ENCODE results near the gene EPB41L5.
"Not testable (repeated sequence)": the region's sequence is repeated elsewhere in the genome, so short reads cannot be mapped to it uniquely, and the experiment has no call there.

Gene EPB41L5

DNA sequence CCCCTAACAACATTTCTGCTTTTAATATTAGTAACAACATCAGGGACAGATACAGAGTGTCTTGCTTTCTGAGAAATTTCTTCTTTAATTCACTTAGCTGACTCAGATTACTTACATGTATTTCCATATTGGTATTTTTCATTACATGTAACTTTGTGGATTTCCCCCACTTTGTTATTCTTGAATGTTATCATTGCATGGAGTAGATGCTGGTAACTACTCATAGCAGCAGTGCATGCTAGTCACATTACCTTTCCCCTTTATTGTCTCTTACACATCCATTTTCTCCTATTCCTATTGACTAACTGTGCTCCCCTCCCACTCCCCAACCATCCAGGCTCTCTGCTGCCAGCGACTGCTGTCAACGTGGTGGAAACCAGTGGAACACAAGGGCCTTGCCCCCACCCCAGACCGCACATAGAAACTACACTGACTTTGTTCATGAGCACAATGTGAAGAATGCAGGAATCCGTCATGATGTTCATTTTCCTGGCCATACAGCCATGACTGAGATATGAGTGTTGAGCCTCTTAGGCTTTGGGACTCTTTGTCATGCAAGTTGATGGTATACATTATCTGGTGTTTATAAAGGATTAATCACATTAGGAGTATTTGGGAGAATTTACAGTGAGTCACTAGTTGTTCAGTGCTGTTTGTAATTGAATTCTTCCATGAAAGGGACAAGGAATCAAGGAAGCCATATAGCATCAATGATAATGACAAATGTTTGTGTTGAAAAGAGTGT is 91.0 kb downstream of the EPB41L5 start:
- DNase-seq: no peak

GRCh38 chr2:120104772-120105171 is 91.9 kb downstream of the EPB41L5 start:
- DNase-seq: no peak

DNA sequence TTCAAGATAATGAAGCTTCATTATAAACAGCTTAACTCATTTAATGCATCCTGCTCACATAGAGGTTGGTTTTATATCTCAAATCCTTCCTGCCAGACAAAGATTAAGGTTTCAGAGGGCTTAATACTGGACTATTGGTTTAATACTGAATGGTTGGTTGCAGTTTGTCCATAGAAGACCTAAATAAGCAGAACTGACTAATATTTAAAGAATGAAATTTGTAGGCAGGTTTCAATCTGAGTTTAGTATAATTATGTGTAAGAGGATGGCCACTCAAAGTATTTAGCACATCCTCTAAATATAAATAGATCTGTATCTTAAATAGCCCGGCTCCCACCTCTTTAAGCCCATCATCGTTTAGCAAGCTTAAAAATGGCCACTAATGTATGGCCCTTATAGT is 92.5 kb downstream of the EPB41L5 start:
- DNase-seq: no peak

GRCh38 chr2:120108049-120108448 is 95.2 kb downstream of the EPB41L5 start:
- DNase-seq: peak; percentile 92

- DNase-seq: no peak
These were observed 95.9 kb downstream of the EPB41L5 start for GRCh38 chr2:120108749-120109148.

GRCh38 chr2:120109186-120110061 is 96.5 kb downstream of the EPB41L5 start:
- DNase-seq: peak; percentile 22

DNA sequence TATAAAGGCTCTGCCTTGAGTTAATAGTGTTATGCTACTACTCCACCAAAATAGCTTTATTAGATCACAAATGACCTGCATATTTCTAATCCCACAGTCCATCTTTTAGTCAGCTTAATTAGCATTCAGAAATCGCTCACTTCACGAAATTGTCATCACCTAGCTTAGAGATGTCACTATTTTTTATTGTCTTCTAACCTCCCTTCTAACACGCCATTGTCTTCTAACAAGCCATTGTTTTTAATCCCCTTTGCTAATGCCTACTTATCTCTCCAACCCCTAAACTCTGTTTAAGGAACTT is 97.1 kb downstream of the EPB41L5 start:
- no peak for DNase-seq

DNA sequence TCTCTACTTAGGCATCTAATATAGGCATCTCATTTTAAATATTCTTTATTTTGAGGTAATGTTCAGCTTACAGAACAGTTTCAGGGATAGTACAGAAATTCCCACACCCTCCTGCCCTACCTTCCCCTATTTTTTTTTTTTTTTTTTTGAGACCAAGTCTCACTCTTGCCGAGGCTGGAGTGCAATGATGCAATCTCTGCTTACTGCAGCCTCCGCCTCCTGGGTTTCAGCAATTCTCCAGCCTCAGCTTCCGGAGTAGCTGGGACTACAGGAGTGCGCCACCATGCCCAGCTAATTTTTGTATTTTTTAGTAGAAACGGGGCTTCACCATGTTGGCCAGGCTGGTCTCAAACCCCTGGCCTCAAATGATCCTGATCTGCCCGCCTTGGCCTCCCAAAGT is 97.6 kb downstream of the EPB41L5 start:
- no peak for DNase-seq

- no peak for DNase-seq
These were observed 98.3 kb downstream of the EPB41L5 start for GRCh38 chr2:120111193-120111592.

DNA sequence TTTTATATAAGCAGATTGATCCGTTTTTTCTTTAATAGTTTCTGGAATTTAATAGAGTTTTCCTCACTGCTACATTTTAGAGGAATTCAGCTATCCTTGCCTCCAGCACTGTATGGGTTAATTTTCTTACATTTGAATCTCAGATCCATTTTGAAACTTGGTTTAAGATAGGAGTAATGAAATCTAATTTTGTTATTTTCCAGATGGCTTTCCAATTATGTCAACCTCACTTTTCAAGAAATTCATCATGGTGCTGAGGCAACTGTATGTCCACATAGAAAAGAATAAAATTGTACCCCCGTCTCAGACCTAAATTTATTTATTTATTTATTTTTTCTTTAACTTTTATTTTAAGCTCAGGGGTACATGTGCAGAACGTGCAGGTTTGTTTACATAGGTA is 105.1 kb downstream of the EPB41L5 start:
- DNase-seq: no peak

DNA sequence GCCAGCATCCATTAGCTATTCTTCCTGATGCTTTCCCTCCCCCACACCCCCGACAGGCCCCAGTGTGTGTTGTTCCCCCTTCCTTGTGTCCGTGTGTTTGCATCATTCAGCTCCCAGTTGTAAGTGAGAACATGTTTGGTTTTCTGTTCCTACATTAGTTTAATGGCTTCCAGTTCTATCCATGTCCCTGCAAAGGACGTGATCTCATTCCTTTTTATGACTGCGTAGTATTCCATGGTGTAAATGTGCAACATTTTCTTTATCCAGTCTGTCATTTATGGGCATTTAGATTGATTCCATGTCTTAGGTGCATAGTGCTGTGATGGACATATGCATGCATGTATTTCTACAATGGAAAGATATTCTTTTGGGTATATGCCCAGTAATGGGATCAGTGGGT is 105.6 kb downstream of the EPB41L5 start:
- DNase-seq: no peak

DNA sequence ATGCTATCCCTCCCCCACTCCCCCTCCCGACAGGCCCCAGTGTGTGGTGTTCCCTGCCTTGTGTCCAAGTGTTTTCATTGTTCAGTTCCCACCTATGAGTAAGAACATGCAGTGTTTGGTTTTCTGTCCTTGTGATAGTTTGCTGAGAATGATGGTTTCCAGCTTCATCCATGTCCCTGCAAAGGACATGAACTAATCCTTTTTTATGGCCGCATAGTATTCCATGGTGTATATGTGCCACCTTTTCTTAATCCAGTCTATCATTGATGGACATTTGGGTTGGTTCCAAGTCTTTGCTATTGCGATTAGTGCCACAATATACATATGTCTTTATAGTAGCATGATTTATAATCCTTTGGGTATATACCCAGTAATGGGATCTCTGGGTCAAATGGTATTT is 108.5 kb downstream of the EPB41L5 start:
- DNase-seq: not testable (repeated sequence)

GRCh38 chr2:120123090-120123489 is 110.2 kb downstream of the EPB41L5 start:
- no peak for DNase-seq

GRCh38 chr2:120125195-120125594 is 112.3 kb downstream of the EPB41L5 start:
- DNase-seq: no peak

DNA sequence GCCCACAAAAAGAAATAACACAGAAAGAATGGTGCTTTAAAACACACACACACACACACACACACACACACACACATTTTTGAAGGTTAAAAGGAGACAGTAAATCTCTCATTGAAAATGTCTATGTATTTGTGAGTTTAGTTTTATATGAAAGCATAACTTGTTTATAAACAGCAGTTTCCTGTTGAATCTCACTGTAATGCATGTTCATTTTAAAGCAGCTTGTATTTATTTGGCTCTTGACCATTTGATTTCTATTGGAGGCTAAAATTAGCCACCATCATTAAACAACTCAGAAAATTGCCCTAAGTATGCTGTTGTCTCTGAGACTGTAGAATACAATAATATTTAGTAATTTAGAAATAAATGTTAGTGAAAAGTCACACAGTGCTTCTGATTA is 115.3 kb downstream of the EPB41L5 start:
- no peak for DNase-seq

DNA sequence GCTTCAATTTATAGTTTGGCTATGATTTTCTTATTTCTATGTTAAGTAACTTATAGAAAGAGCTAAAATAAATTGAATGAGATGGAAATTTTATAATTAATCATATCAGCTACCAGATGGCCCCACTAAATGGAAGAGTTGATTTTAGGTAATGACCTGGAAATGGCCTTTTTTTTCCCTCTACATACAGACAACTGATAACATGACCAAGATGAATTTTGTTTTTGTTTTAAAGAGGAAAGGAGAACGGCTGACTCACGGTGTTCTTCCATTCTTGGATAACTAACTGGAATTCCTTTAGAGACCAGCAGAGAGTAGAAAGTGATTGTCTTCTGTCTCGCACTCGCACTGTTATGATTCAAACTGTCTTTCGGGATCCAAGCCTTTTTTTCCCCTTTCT is 119.3 kb downstream of the EPB41L5 start:
- no peak for DNase-seq

GRCh38 chr2:120132691-120133090 is 119.8 kb downstream of the EPB41L5 start:
- no peak for DNase-seq

DNA sequence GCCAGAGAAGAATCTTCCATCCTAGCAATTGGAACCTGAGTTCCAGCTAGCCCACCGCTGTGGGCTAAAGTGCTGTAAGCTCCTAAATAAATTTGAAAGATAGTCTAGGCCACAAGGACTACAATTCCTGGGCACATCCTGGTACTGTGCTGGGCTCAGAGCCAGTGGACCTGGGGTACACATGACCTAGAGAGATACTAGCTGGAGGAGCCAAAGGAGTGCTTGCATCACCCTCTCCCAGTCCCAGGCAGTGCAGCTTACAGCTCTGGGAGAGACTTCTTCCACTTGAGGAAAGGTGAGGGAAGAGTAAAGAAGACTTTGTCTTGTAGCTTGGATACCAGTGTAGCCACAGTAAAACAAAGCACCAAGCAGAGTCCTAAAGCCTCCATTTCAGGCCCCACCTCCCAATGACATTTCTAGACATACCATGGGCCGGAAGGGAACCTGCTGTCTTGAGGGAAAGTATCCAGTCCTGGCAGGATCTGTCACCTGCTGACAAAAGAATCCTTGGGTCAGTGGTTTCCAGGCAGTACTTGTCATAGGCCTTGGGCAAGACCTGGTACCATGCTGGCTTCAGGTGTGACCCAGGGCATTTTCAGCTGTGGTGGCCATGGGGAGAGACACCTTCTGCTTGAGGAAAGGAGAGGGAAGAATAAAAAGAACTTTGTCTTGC is 120.8 kb downstream of the EPB41L5 start:
- no peak for DNase-seq

GRCh38 chr2:120134263-120134662 is 121.4 kb downstream of the EPB41L5 start:
- DNase-seq: no peak

DNA sequence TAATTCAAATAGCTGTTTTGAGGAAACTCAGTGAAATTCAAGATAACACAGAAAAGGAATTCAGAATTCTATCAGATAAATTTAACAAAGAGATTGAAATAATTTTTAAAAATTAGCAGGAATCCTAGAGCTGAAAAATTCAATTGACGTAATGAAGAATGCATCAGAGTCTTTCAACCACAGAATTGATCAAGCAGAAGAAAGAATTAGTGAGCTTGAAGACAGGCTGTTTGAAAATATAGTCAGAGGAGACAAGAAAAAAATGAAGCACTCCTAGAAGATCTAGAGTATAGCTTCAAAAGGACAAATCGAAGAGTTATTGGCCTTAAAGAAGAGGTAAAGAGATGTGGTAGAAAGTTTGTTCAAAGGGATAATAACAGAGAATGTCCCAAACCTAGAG is 122.1 kb downstream of the EPB41L5 start:
- not testable (repeated sequence) for DNase-seq

GRCh38 chr2:120140866-120141265 is 128.0 kb downstream of the EPB41L5 start:
- no peak for DNase-seq

GRCh38 chr2:120141300-120142069 is 128.6 kb downstream of the EPB41L5 start:
- DNase-seq: no peak
